ENCODE data around the gene PPP2R5C. TPM values are rescaled to one million over a fixed set of nuclear protein-coding genes. Genes with fewer than 3 reads are reported as not detected.

Gene PPP2R5C
- total and polyA plus RNA-seq, 9 of the 15 experiments (the other 6 are each of a cell fraction or from before 2014, with no cell fraction given), result 284 to 617 (median 395) TPM

GRCh38 chr14:101929096-101929495 is 167.6 kb downstream of the PPP2R5C start:
- Histone ChIP-seq H4K20me1 (replicated peaks; ENCODE audit: control insufficient read depth, insufficient read depth, low read length) (no peaks in the 10 kb centered on the region), H3K4me3 (no peak overlapping the region), H3K27ac (ENCODE audit: extremely low read depth, low read depth, low read length) (no peak overlapping the region), H3K4me2 (ENCODE audit: insufficient read depth, low read length) (no peak overlapping the region), H3K9ac (ENCODE audit: insufficient read depth in 1 of 2, low read depth in 2 of 2, low read length in 2 of 2) (peak overlapping the region in 1 of 2 experiments; percentile 15; a peak in 1 of 4 replicates), H3K9me3 (replicated peaks; ENCODE audit: control insufficient read depth, insufficient read depth, low read depth, low read length) (no peaks in the 10 kb centered on the region), H3K9me1 (ENCODE audit: control insufficient read depth, insufficient read depth, low read length) (no peaks in the 10 kb centered on the region), H3K4me1 (replicated peaks in 1 of 2; ENCODE audit: control insufficient read depth in 2 of 2, insufficient read depth in 2 of 2, low read length in 2 of 2) (peaks cover 25 to 39% of the 10 kb centered on the region in 2 experiments; a peak in 4 of 5 replicates), H3K27me3 (ENCODE audit: control insufficient read depth in 2 of 2, insufficient read depth in 2 of 2, low read length in 2 of 2) (no peaks in the 10 kb centered on the region), H3K36me3 (ENCODE audit: control insufficient read depth, insufficient read depth, low read length) (peaks cover 23% of the 10 kb centered on the region; the same call in 2 of the 3 replicates), H3K79me2 (ENCODE audit: control insufficient read depth, insufficient read depth, low read length) (no peaks in the 10 kb centered on the region), H2AFZ (ENCODE audit: low read depth, low read length) (no peak overlapping the region)
- WGBS (ENCODE audit: insufficient coverage, low coverage, missing lambda C conversion rate), result 88% methylated on average over 6 of the region's 10 CpGs
- ATAC-seq (no peak), FAIRE-seq (no peak), DNase-seq (ENCODE audit: extremely low read depth in 1 of 4, low spot score in 3 of 4) (no peak)
- TF ChIP-seq DMBX1 (CRISPR knock-in tag; IDR thresholded peaks at IDR 0.05; ENCODE audit: borderline replicate concordance) (no peak), ZNF444 (CRISPR knock-in tag; IDR thresholded peaks at IDR 0.05) (no peak), FOXJ2 (tag; IDR thresholded peaks at IDR 0.05) (no peak), STAG1 (CRISPR knock-in tag; IDR thresholded peaks at IDR 0.05; ENCODE audit: borderline replicate concordance) (no peak), ZNF644 (tag; IDR thresholded peaks at IDR 0.05; ENCODE audit: low read depth) (no peak), HDAC1 (IDR thresholded peaks at IDR 0.05) (no peak), ZNF3 (CRISPR knock-in tag; IDR thresholded peaks at IDR 0.05) (no peak), ZNF263 (CRISPR knock-in tag; IDR thresholded peaks at IDR 0.05; ENCODE audit: borderline replicate concordance) (no peak), ZEB2 (IDR thresholded peaks at IDR 0.05) (no peak), NFATC3 (IDR thresholded peaks at IDR 0.05) (no peak), ZNF764 (CRISPR knock-in tag; IDR thresholded peaks at IDR 0.05; ENCODE audit: low read depth) (no peak)
- TF ChIP-seq, protein P1, sequence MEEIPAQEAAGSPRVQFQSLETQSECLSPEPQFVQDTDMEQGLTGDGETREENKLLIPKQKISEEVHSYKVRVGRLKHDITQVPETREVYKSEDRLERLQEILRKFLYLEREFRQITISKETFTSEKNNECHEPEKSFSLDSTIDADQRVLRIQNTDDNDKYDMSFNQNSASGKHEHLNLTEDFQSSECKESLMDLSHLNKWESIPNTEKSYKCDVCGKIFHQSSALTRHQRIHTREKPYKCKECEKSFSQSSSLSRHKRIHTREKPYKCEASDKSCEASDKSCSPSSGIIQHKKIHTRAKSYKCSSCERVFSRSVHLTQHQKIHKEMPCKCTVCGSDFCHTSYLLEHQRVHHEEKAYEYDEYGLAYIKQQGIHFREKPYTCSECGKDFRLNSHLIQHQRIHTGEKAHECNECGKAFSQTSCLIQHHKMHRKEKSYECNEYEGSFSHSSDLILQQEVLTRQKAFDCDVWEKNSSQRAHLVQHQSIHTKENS (CRISPR knock-in tag; IDR thresholded peaks at IDR 0.05), result no peak
- TF ChIP-seq, protein P2, sequence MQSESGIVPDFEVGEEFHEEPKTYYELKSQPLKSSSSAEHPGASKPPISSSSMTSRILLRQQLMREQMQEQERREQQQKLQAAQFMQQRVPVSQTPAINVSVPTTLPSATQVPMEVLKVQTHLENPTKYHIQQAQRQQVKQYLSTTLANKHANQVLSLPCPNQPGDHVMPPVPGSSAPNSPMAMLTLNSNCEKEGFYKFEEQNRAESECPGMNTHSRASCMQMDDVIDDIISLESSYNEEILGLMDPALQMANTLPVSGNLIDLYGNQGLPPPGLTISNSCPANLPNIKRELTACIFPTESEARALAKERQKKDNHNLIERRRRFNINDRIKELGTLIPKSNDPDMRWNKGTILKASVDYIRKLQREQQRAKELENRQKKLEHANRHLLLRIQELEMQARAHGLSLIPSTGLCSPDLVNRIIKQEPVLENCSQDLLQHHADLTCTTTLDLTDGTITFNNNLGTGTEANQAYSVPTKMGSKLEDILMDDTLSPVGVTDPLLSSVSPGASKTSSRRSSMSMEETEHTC (IDR thresholded peaks at IDR 0.05), result no peak
- TF ChIP-seq, protein P3, sequence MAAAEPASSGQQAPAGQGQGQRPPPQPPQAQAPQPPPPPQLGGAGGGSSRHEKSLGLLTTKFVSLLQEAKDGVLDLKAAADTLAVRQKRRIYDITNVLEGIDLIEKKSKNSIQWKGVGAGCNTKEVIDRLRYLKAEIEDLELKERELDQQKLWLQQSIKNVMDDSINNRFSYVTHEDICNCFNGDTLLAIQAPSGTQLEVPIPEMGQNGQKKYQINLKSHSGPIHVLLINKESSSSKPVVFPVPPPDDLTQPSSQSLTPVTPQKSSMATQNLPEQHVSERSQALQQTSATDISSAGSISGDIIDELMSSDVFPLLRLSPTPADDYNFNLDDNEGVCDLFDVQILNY (CRISPR knock-in tag; IDR thresholded peaks at IDR 0.05), result no peak
- CTCF ChIA-PET (ENCODE audit: low intra/inter-chr PET ratio), result no interaction called here
- no TSS peak for BruUV-seq (replicated peaks)
- POLR2A ChIA-PET, result interaction anchor here (0.5 to 1.0 kb wide), 2 partner anchors 16 to 20 kb away, joined by 3 read pairs; no protein-coding TSS in a partner anchor
- intact Hi-C loops (cut with micrococcal nuclease) (no loop called here), in situ Hi-C loops (cut with MboI) (no loop called here)
